IMR-90 (cell line): ENCODE measurements around the gene TAB2. TPM values are rescaled to one million over a fixed set of nuclear protein-coding genes. Genes with fewer than 3 reads are reported as not detected.

Experiments
- ATAC-seq: fragments of 200-7000 bp; cut with Tn5 transposase; 2 replicates; pipeline ENCODE4 v1.9.1; 2020; ENCODE audit warnings: low read depth, mild to moderate bottlenecking, moderate library complexity
- BruUV-seq: library from RNA; stranded (reverse); fragments of 400-500 nt; replicated peaks from 2 replicates; lab custom pipeline; 2021; lab: Mats Ljungman, UMichigan
- CTCF ChIA-PET: fragments of 300-600 bp; formaldehyde crosslinking; extraction: SDS; loops from one replicate; lab custom pipeline; 2021; ENCODE audit warnings: antibody characterized with exemption; lab: Yijun Ruan, JAX
- POLR2A ChIA-PET: fragments of 300-600 bp; sonication (Branson Sonifier 250); formaldehyde crosslinking; loops from one replicate; lab custom pipeline; 2022; ENCODE audit warnings: antibody characterized with exemption; ENCODE audit not compliant: unreplicated experiment; lab: Charles Lee
- DNase-seq: peaks from one replicate; pipeline ENCODE4 v3.0.0; 2013
- H2AFZ ChIP-seq: replicated peaks from 2 replicates; pipeline ENCODE3; 2013; ENCODE audit warnings: low read length, mild to moderate bottlenecking; ENCODE audit not compliant: poor library complexity
- H2AK5ac ChIP-seq: 2 replicates; pipeline ENCODE4 v1.6.1; 2013; ENCODE audit warnings: low read depth, low read length, inconsistent platforms
- H2AK9ac ChIP-seq: replicated peaks from 2 replicates; pipeline ENCODE3; 2013; ENCODE audit warnings: mild to moderate bottlenecking, low read depth, low read length, moderate library complexity; ENCODE audit not compliant: poor library complexity
- H2BK120ac ChIP-seq: 2 replicates; pipeline ENCODE4 v1.6.1; 2013; ENCODE audit warnings: low read depth, low read length, inconsistent platforms
- H2BK15ac ChIP-seq: 3 replicates; pipeline ENCODE4 v1.6.1; 2013; ENCODE audit warnings: low read depth, low read length, inconsistent platforms
- H2BK20ac ChIP-seq: 2 replicates; pipeline ENCODE4 v1.6.1; 2013; ENCODE audit warnings: low read depth, mild to moderate bottlenecking, inconsistent platforms, low read length, moderate library complexity
- H2BK5ac ChIP-seq: 2 replicates; pipeline ENCODE4 v1.6.1; 2013; ENCODE audit warnings: mild to moderate bottlenecking, low read depth, low read length, inconsistent platforms; ENCODE audit not compliant: poor library complexity, severe bottlenecking
- H3K14ac ChIP-seq: replicated peaks from 2 replicates; pipeline ENCODE4 v1.6.1; 2013; ENCODE audit warnings: low read depth, low read length, inconsistent platforms
- H3K18ac ChIP-seq: 2 replicates; pipeline ENCODE4 v1.6.1; 2013; ENCODE audit warnings: low read depth, low read length, control low read depth
- H3K23ac ChIP-seq: 2 replicates; pipeline ENCODE4 v1.6.1; 2013; ENCODE audit warnings: low read depth, low read length, inconsistent platforms
- H3K27ac ChIP-seq: 2 replicates; pipeline ENCODE4 v1.5.1; 2013; ENCODE audit warnings: mild to moderate bottlenecking, control low read depth, low read length; ENCODE audit not compliant: insufficient read depth
- H3K27me3 ChIP-seq: 2 replicates; pipeline ENCODE4 v1.6.1; 2013; ENCODE audit warnings: low read length; ENCODE audit not compliant: control insufficient read depth, insufficient read depth
- H3K36me3 ChIP-seq: 2 replicates; pipeline ENCODE4 v1.6.1; 2013; ENCODE audit warnings: low read length, mixed read lengths; ENCODE audit not compliant: control insufficient read depth, insufficient read depth
- H3K4ac ChIP-seq: 2 replicates; pipeline ENCODE4 v1.6.1; 2013; ENCODE audit warnings: low read depth, low read length, inconsistent platforms
- H3K4me1 ChIP-seq: 2 replicates; pipeline ENCODE4 v1.6.1; 2013; ENCODE audit warnings: low read length, mixed read lengths; ENCODE audit not compliant: control insufficient read depth, insufficient read depth
- H3K4me2 ChIP-seq: 2 replicates; pipeline ENCODE4 v1.6.1; 2013; ENCODE audit warnings: low read depth, mild to moderate bottlenecking, control low read depth, low read length, moderate library complexity
- H3K4me3 ChIP-seq: 2 replicates; pipeline ENCODE4 v1.5.1; 2013; ENCODE audit warnings: low read depth, mild to moderate bottlenecking, control low read depth, low read length, moderate library complexity; ENCODE audit not compliant: insufficient read depth
- H3K56ac ChIP-seq: 2 replicates; pipeline ENCODE4 v1.6.1; 2013; ENCODE audit warnings: low read length, inconsistent platforms; ENCODE audit not compliant: insufficient read depth; ENCODE audit errors: extremely low read depth
- H3K79me1 ChIP-seq, 2 experiments: 2 replicates each; pipeline ENCODE4 v1.6.1; 2013; ENCODE audit warnings: low read length in 2 of 2, inconsistent platforms in 1 of 2, low read depth in 1 of 2
- H3K9ac ChIP-seq: 2 replicates; pipeline ENCODE4 v1.6.1; 2013; ENCODE audit warnings: low read depth, low read length, control low read depth
- H3K9me1 ChIP-seq: 2 replicates; pipeline ENCODE4 v1.6.1; 2013; ENCODE audit warnings: low read length, inconsistent platforms; ENCODE audit not compliant: insufficient read depth
- H3K9me3 ChIP-seq: 2 replicates; pipeline ENCODE4 v1.6.1; 2013; ENCODE audit warnings: low read length; ENCODE audit not compliant: control insufficient read depth, insufficient read depth
- H4K20me1 ChIP-seq: 2 replicates; pipeline ENCODE4 v1.6.1; 2013; ENCODE audit warnings: low read length, inconsistent platforms; ENCODE audit not compliant: insufficient read depth
- H4K5ac ChIP-seq: 2 replicates; pipeline ENCODE4 v1.6.1; 2013; ENCODE audit warnings: mild to moderate bottlenecking, low read depth, low read length, control low read depth
- H4K8ac ChIP-seq, 2 experiments: 2 replicates each; pipeline ENCODE4 v1.6.1; 2013; ENCODE audit warnings: low read depth in 2 of 2, low read length in 2 of 2, control low read depth in 1 of 2, inconsistent platforms in 1 of 2
- H4K91ac ChIP-seq: 2 replicates; pipeline ENCODE4 v1.6.1; 2013; ENCODE audit warnings: low read depth, low read length, inconsistent platforms; ENCODE audit not compliant: insufficient read depth
- BHLHE40 ChIP-seq: fragments of 150-350 bp; IDR thresholded peaks from 2 replicates; pipeline ENCODE4 v1.6.1; 2016; ENCODE audit warnings: mild to moderate bottlenecking, low read depth, low read length
- CEBPB ChIP-seq: IDR thresholded peaks from 2 replicates; pipeline ENCODE4 v1.6.1; 2012; ENCODE audit warnings: low read depth, low read length, improper control_type of control experiment
- CHD1 ChIP-seq: IDR thresholded peaks from 2 replicates; pipeline ENCODE4 v1.6.1; 2012; ENCODE audit warnings: low read depth, low read length, improper control_type of control experiment
- FOS ChIP-seq: fragments of 150-350 bp; IDR thresholded peaks from 2 replicates; pipeline ENCODE4 v1.6.1; 2016; ENCODE audit warnings: low read depth, low read length
- MAFK ChIP-seq: IDR thresholded peaks from 2 replicates; pipeline ENCODE4 v1.6.1; 2012; ENCODE audit warnings: low read depth, low read length, improper control_type of control experiment
- MAZ ChIP-seq: IDR thresholded peaks from 2 replicates; pipeline ENCODE4 v1.6.1; 2012; ENCODE audit warnings: low read depth, mild to moderate bottlenecking, low read length, improper control_type of control experiment, moderate library complexity, borderline replicate concordance
- MXI1 ChIP-seq: IDR thresholded peaks from 2 replicates; pipeline ENCODE4 v1.6.1; 2012; ENCODE audit warnings: low read depth, mild to moderate bottlenecking, low read length, moderate library complexity, borderline replicate concordance
- NFE2L2 ChIP-seq: fragments of 150-350 bp; IDR thresholded peaks from 2 replicates; pipeline ENCODE4 v1.6.1; 2016; ENCODE audit warnings: low read depth, mild to moderate bottlenecking, low read length
- POLR2A ChIP-seq: IDR thresholded peaks from 2 replicates; pipeline ENCODE4 v1.6.1; 2012; ENCODE audit warnings: mild to moderate bottlenecking, low read depth, low read length
- RAD21 ChIP-seq: IDR thresholded peaks from 2 replicates; pipeline ENCODE4 v1.6.1; 2012; ENCODE audit warnings: low read length, improper control_type of control experiment
- RCOR1 ChIP-seq: IDR thresholded peaks from 2 replicates; pipeline ENCODE4 v1.6.1; 2012; ENCODE audit warnings: mild to moderate bottlenecking, low read length, improper control_type of control experiment; ENCODE audit not compliant: insufficient replicate concordance
- RFX5 ChIP-seq: IDR thresholded peaks from 2 replicates; pipeline ENCODE4 v1.8.0; 2012; ENCODE audit warnings: low read depth, mild to moderate bottlenecking, low read length, moderate library complexity
- SMC3 ChIP-seq: fragments of 150-350 bp; IDR thresholded peaks from 2 replicates; pipeline ENCODE4 v1.6.1; 2016; ENCODE audit warnings: low read depth, mild to moderate bottlenecking, antibody characterized with exemption, low read length, moderate library complexity
- dilution Hi-C: fragments of 300-500 bp; cut with HindIII; formaldehyde crosslinking; loops from one replicate; pipeline ENCODE4 v1.14.3; 2018; ENCODE audit warnings: low sequenced_read_pairs; ENCODE audit not compliant: unreplicated experiment
- in situ Hi-C: fragments of 300-500 bp; cut with MboI; formaldehyde crosslinking; loops from 3 replicates; pipeline ENCODE4 v1.14.3; 2019; ENCODE audit warnings: low sequenced_read_pairs, inconsistent platforms, mixed read lengths
- intact Hi-C: fragments of 100-400 bp; cut with micrococcal nuclease; formaldehyde crosslinking; loops from 2 replicates; pipeline ENCODE4 v1.10.0; 2022
- polyA plus RNA-seq, 3 experiments: library from polyadenylated mRNA; depleted of rRNA; stranded (reverse); fragments of >200 nt; gene quantifications; 2 replicates each; pipeline ENCODE4 v1.2.3, GENCODE V29; 2012; ENCODE audit warnings: low replicate concordance in 1 of 3
- total RNA-seq: library from RNA; depleted of rRNA; stranded (reverse); fragments of >200 nt; gene quantifications from 2 replicates; pipeline ENCODE4 v1.2.3, GENCODE V29; 2012
- TF ChIP-seq, protein P1 (sequence below): fragments of 150-350 bp; IDR thresholded peaks from 2 replicates; pipeline ENCODE4 v1.6.1; 2016; ENCODE audit warnings: low read depth, mild to moderate bottlenecking, low read length, moderate library complexity, borderline replicate concordance
- TF ChIP-seq, protein P2 (sequence below): conservative IDR thresholded peaks from 2 replicates; pipeline ENCODE4 v1.5.1; 2012; ENCODE audit warnings: mild to moderate bottlenecking, low read depth, low read length, improper control_type of control experiment
- TF ChIP-seq, protein P3 (sequence below): fragments of 150-350 bp; IDR thresholded peaks from 2 replicates; pipeline ENCODE4 v1.6.1; 2017; ENCODE audit warnings: mild to moderate bottlenecking, antibody characterized with exemption, low read length, low read depth

The TAB2 gene
- total and polyA plus RNA-seq, 2 of the 4 experiments (the other 2 are of a cell fraction), result 20.8 to 25.3 TPM

DNA sequence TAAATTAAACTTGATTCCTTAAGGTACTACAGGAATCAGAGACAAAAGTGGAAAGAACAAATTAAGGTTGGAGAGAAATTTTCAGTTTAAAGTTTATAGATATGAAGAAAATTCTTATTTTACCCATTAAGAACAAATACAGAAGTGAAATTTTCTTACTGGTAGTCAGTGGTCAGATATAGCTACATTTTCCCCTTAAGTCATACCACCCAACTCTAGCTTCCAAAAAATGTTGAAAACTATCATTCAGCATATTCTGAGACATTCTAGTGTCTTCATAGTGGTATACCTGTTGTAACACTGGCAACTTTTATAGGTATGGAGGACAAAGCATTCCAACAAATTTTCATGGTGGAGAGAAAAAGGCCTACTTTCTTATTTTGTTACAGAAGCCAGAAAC lies 67.0 kb downstream of the TAB2 start:
- POLR2A ChIA-PET, result no interaction called here
- H3K36me3 ChIP-seq, result peaks cover 17% of the 10 kb centered on the region
- H2BK15ac ChIP-seq, result no peak overlapping the region
- peaks cover 9% of the 10 kb centered on the region; the same call in 1 of the 2 replicates for H4K20me1 ChIP-seq
- ATAC-seq, result no peak
- H3K4me2 ChIP-seq, result no peak overlapping the region
- BruUV-seq, result no TSS peak
- H3K23ac ChIP-seq, result no peak overlapping the region
- H4K5ac ChIP-seq, result no peak overlapping the region
- no peak overlapping the region for H2BK20ac ChIP-seq
- H3K27ac ChIP-seq, result no peak overlapping the region
- peaks cover 8% of the 10 kb centered on the region for H3K9me1 ChIP-seq
- H4K91ac ChIP-seq, result no peak overlapping the region
- H2BK120ac ChIP-seq, result no peak overlapping the region
- DNase-seq, result no peak
- CTCF ChIA-PET, result interaction anchor here (0.9 kb wide), 1 partner anchor 9 kb away, joined by 3 read pairs; no protein-coding TSS in a partner anchor
- no peaks in the 10 kb centered on the region for H3K27me3 ChIP-seq
- TF ChIP-seq NFE2L2 (no peak), RCOR1 (no peak), CEBPB (no peak), RAD21 (no peak), MAZ (no peak), MXI1 (no peak), POLR2A (no peak), BHLHE40 (no peak), MAFK (no peak), CHD1 (no peak), RFX5 (no peak), FOS (no peak), SMC3 (no peak)
- TF ChIP-seq, protein P1, sequence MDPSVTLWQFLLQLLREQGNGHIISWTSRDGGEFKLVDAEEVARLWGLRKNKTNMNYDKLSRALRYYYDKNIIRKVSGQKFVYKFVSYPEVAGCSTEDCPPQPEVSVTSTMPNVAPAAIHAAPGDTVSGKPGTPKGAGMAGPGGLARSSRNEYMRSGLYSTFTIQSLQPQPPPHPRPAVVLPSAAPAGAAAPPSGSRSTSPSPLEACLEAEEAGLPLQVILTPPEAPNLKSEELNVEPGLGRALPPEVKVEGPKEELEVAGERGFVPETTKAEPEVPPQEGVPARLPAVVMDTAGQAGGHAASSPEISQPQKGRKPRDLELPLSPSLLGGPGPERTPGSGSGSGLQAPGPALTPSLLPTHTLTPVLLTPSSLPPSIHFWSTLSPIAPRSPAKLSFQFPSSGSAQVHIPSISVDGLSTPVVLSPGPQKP, result no peak
- TF ChIP-seq, protein P2, sequence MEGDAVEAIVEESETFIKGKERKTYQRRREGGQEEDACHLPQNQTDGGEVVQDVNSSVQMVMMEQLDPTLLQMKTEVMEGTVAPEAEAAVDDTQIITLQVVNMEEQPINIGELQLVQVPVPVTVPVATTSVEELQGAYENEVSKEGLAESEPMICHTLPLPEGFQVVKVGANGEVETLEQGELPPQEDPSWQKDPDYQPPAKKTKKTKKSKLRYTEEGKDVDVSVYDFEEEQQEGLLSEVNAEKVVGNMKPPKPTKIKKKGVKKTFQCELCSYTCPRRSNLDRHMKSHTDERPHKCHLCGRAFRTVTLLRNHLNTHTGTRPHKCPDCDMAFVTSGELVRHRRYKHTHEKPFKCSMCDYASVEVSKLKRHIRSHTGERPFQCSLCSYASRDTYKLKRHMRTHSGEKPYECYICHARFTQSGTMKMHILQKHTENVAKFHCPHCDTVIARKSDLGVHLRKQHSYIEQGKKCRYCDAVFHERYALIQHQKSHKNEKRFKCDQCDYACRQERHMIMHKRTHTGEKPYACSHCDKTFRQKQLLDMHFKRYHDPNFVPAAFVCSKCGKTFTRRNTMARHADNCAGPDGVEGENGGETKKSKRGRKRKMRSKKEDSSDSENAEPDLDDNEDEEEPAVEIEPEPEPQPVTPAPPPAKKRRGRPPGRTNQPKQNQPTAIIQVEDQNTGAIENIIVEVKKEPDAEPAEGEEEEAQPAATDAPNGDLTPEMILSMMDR, result no peak
- TF ChIP-seq, protein P3, sequence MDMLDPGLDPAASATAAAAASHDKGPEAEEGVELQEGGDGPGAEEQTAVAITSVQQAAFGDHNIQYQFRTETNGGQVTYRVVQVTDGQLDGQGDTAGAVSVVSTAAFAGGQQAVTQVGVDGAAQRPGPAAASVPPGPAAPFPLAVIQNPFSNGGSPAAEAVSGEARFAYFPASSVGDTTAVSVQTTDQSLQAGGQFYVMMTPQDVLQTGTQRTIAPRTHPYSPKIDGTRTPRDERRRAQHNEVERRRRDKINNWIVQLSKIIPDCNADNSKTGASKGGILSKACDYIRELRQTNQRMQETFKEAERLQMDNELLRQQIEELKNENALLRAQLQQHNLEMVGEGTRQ, result no peak
- in situ Hi-C loops, result no loop called here
- H3K18ac ChIP-seq, result no peak overlapping the region
- H3K4me3 ChIP-seq, result no peak overlapping the region
- intact Hi-C loops, result no loop called here
- H2AK5ac ChIP-seq, result no peak overlapping the region
- no peak overlapping the region for H3K14ac ChIP-seq
- H3K4me1 ChIP-seq, result no peaks in the 10 kb centered on the region
- no peak overlapping the region for H2AK9ac ChIP-seq
- H3K56ac ChIP-seq, result no peak overlapping the region
- H3K4ac ChIP-seq, result no peak overlapping the region
- H2BK5ac ChIP-seq, result no peak overlapping the region
- peaks cover 28 to 43% of the 10 kb centered on the region in 2 experiments for H3K79me1 ChIP-seq
- H3K9me3 ChIP-seq, result no peaks in the 10 kb centered on the region
- dilution Hi-C loops, result no loop called here
- no peak overlapping the region for H3K9ac ChIP-seq
- H4K8ac ChIP-seq, result no peak overlapping the region
- H2AFZ ChIP-seq, result no peak overlapping the region
